HepG2 (cell line): ENCODE data around the gene RPS8. TPM values are rescaled to one million over a fixed set of nuclear protein-coding genes. Genes with fewer than 3 reads are reported as not detected.

Experiments used
- CCDC6 ChIP-seq: sonication (generic); formaldehyde crosslinking; IDR thresholded peaks from 2 replicates; pipeline ENCODE4 v1.8.1; 2022; ENCODE audit warnings: mild to moderate bottlenecking, missing genetic modification reagents, moderate library complexity
- CREM ChIP-seq, 2 experiments: sonication (generic) in 1 of 2; formaldehyde crosslinking in 1 of 2; IDR thresholded peaks; 2 replicates each; pipeline versions ENCODE4 v1.4.0 to v1.6.1; 2016 to 2020; ENCODE audit warnings: antibody characterized with exemption in 1 of 2, mild to moderate bottlenecking in 1 of 2, missing genetic modification reagents in 1 of 2
- EEA1 ChIP-seq: sonication (generic); formaldehyde crosslinking; IDR thresholded peaks from 2 replicates; pipeline ENCODE4 v1.5.1; 2020; ENCODE audit warnings: mild to moderate bottlenecking, missing genetic modification reagents, borderline replicate concordance
- HCFC1 ChIP-seq: fragments of 150-350 bp; IDR thresholded peaks from 2 replicates; pipeline ENCODE4 v1.6.1; 2014; ENCODE audit warnings: low read depth, low read length
- HMGXB3 ChIP-seq: sonication (generic); formaldehyde crosslinking; IDR thresholded peaks from 2 replicates; pipeline ENCODE4 v1.4.0; 2020; ENCODE audit warnings: missing genetic modification reagents, borderline replicate concordance
- MIER3 ChIP-seq: IDR thresholded peaks from 2 replicates; pipeline ENCODE4 v1.6.1; 2016; ENCODE audit warnings: missing compliant biosample characterization, borderline replicate concordance
- MYPOP ChIP-seq: sonication (generic); formaldehyde crosslinking; IDR thresholded peaks from 2 replicates; pipeline ENCODE4 v1.8.1; 2023; ENCODE audit warnings: mild to moderate bottlenecking, moderate library complexity, missing genetic modification reagents
- MZF1 ChIP-seq: sonication (generic); formaldehyde crosslinking; IDR thresholded peaks from 2 replicates; pipeline ENCODE4 v1.8.1; 2023; ENCODE audit warnings: mild to moderate bottlenecking, missing genetic modification reagents, borderline replicate concordance
- NCOR1 ChIP-seq: fragments of 200-600 bp; sonication (generic); IDR thresholded peaks from 2 replicates; pipeline ENCODE4 v1.7.0; 2017; ENCODE audit warnings: antibody characterized with exemption, low read length, borderline replicate concordance
- NR1H2 ChIP-seq: sonication (generic); formaldehyde crosslinking; IDR thresholded peaks from 2 replicates; pipeline ENCODE4 v1.8.1; 2022; ENCODE audit warnings: low read depth, missing genetic modification reagents, borderline replicate concordance
- PHF5A ChIP-seq: IDR thresholded peaks from one replicate; pipeline ENCODE4 v1.6.1; 2018; ENCODE audit warnings: low read depth, missing genetic modification reagents; ENCODE audit not compliant: unreplicated experiment
- SYNCRIP ChIP-seq: fragments of 200-400 bp; formaldehyde crosslinking; IDR thresholded peaks from 2 replicates; pipeline ENCODE4 v1.6.1; 2018; ENCODE audit warnings: mild to moderate bottlenecking, low read depth, low read length; ENCODE audit not compliant: insufficient read depth
- TCF7 ChIP-seq: sonication (generic); IDR thresholded peaks from 2 replicates; pipeline ENCODE4 v1.6.1; 2016; ENCODE audit warnings: antibody characterized with exemption, low read depth
- TRIM24 ChIP-seq: sonication (generic); formaldehyde crosslinking; IDR thresholded peaks from 2 replicates; pipeline ENCODE4 v1.8.0; 2022; ENCODE audit warnings: mild to moderate bottlenecking, missing genetic modification reagents
- XRCC5 ChIP-seq: fragments of 200-400 bp; formaldehyde crosslinking; optimal IDR thresholded peaks from 2 replicates; pipeline ENCODE3; 2017; ENCODE audit warnings: mild to moderate bottlenecking, low read length
- ZBTB7B ChIP-seq: sonication (generic); formaldehyde crosslinking; IDR thresholded peaks from 2 replicates; pipeline ENCODE4 v1.4.0; 2020; ENCODE audit warnings: missing genetic modification reagents
- polyA plus RNA-seq, 8 experiments: library from polyadenylated mRNA; depleted of rRNA in 3 of 8; stranded (reverse) in 7 of 8; unstranded in 1 of 8; fragments of >200 nt; fragmentation: Illumina TruSeq in 4 of 8; extraction: Trizol in 4 of 8; gene quantifications; 2 replicates each; pipeline versions ENCODE4 v1.2.1 to v1.2.3, GENCODE V29; 2011 to 2016; ENCODE audit warnings: low read depth in 4 of 8, missing spikeins in 1 of 8, mixed read lengths in 1 of 8; ENCODE audit not compliant: insufficient read depth in 1 of 8
- total RNA-seq, 5 experiments: library from RNA; depleted of rRNA; stranded (reverse); fragments of >200 nt; fragmentation: Illumina TruSeq; extraction: Trizol; gene quantifications; 2 replicates each; pipeline ENCODE4 v1.2.3, GENCODE V29; 2016; ENCODE audit warnings: low read depth in 1 of 5
- TF ChIP-seq, protein P1 (sequence below): sonication (generic); formaldehyde crosslinking; IDR thresholded peaks from 2 replicates; pipeline ENCODE4 v1.5.0; 2020; ENCODE audit warnings: mild to moderate bottlenecking, missing genetic modification reagents
- TF ChIP-seq, protein P2 (sequence below): sonication (generic); formaldehyde crosslinking; IDR thresholded peaks from 2 replicates; pipeline ENCODE4 v1.4.0; 2020; ENCODE audit warnings: missing genetic modification reagents

The RPS8 gene
- total and polyA plus RNA-seq, 2 of the 13 experiments (the other 11 are each of a cell fraction or from before 2014, with no cell fraction given) = 2,628 to 2,822 TPM

DNA sequence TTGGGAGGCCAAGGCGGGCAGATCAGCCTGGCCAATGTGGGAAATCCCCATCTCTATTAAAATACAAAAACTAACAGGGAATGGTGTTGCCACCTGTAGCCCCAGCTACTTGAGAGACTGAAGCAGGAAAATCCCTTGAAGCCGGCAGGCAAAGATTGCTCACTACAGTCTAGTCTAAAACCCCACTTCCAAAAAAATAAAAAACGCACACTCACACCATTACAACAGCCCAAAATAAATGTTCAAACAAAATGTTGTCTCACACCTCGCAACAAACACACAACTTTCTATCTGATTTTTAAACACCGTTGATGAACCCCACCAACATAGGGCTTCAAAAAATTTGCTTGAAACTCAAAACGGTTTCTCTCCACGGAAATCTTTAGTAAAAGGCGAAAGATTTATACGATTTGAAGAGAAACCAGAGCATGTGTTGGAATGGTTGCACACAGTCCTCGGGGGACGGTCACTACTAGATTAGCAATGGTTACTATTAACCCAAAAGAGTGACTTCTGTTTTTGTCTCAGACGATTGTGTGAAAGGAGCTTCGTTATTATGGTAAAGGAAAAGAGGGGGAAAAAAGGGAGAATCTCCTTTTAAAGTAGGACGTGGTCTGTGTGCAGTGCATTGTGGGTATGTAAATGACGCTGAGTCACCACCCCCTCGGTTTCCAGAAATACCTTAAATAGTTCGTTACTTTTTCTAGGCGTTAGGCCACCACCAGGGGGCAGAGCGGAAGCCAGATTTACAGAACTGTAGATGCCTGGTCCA, 44.4 kb upstream of the RPS8 start, which contains the start of gene RNU5D-1 (continued):
- no peak for TF ChIP-seq EEA1
- TF ChIP-seq CCDC6 (CRISPR knock-in tag) = peak; percentile 63
- TF ChIP-seq MIER3 (CRISPR knock-in tag) = peak; percentile 41; the same call in 1 of the 2 replicates
- no peak for TF ChIP-seq TRIM24 (CRISPR knock-in tag)
- peak; percentile 3; the same call in 1 of the 2 replicates for TF ChIP-seq ZBTB7B (CRISPR knock-in tag)
- TF ChIP-seq MYPOP (CRISPR knock-in tag) = peak; percentile 59; the same call in 1 of the 2 replicates
- TF ChIP-seq, protein P1, sequence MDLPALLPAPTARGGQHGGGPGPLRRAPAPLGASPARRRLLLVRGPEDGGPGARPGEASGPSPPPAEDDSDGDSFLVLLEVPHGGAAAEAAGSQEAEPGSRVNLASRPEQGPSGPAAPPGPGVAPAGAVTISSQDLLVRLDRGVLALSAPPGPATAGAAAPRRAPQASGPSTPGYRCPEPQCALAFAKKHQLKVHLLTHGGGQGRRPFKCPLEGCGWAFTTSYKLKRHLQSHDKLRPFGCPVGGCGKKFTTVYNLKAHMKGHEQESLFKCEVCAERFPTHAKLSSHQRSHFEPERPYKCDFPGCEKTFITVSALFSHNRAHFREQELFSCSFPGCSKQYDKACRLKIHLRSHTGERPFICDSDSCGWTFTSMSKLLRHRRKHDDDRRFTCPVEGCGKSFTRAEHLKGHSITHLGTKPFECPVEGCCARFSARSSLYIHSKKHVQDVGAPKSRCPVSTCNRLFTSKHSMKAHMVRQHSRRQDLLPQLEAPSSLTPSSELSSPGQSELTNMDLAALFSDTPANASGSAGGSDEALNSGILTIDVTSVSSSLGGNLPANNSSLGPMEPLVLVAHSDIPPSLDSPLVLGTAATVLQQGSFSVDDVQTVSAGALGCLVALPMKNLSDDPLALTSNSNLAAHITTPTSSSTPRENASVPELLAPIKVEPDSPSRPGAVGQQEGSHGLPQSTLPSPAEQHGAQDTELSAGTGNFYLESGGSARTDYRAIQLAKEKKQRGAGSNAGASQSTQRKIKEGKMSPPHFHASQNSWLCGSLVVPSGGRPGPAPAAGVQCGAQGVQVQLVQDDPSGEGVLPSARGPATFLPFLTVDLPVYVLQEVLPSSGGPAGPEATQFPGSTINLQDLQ (CRISPR knock-in tag) = peak; percentile 48; the same call in 1 of the 2 replicates
- peak; percentile 58 for TF ChIP-seq PHF5A (CRISPR knock-in tag)
- TF ChIP-seq NCOR1 = peak; percentile 20; the same call in 1 of the 2 replicates
- TF ChIP-seq TCF7 = 0 out of 2 replicates have a peak, but pooled peaks have one; percentile 4
- no peak for TF ChIP-seq MZF1 (CRISPR knock-in tag)
- peak; percentile 57 for TF ChIP-seq CREM (IDR thresholded peaks at IDR 0.05)
- no peak for TF ChIP-seq CREM (CRISPR knock-in tag; IDR thresholded peaks at IDR 0.05)
- TF ChIP-seq NR1H2 (CRISPR knock-in tag) = no peak
- TF ChIP-seq XRCC5 = peak; percentile 58
- TF ChIP-seq HMGXB3 = no peak; the same call in 1 of the 2 replicates
- no peak for TF ChIP-seq HCFC1
- no peak for TF ChIP-seq SYNCRIP
- TF ChIP-seq, protein P2, sequence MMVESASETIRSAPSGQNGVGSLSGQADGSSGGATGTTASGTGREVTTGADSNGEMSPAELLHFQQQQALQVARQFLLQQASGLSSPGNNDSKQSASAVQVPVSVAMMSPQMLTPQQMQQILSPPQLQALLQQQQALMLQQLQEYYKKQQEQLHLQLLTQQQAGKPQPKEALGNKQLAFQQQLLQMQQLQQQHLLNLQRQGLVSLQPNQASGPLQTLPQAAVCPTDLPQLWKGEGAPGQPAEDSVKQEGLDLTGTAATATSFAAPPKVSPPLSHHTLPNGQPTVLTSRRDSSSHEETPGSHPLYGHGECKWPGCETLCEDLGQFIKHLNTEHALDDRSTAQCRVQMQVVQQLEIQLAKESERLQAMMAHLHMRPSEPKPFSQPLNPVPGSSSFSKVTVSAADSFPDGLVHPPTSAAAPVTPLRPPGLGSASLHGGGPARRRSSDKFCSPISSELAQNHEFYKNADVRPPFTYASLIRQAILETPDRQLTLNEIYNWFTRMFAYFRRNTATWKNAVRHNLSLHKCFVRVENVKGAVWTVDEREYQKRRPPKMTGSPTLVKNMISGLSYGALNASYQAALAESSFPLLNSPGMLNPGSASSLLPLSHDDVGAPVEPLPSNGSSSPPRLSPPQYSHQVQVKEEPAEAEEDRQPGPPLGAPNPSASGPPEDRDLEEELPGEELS (CRISPR knock-in tag) = peak; percentile 20
